Fibroblast of gingiva (primary cell): ENCODE measurements around the gene WFDC11.
"Not testable (repeated sequence)": the region's sequence is repeated elsewhere in the genome, so short reads cannot be mapped to it uniquely, and the experiment has no call there.

Experiments
- DNase-seq: peaks from one replicate; pipeline ENCODE4 v3.0.0-alpha.2; 2011; ENCODE audit warnings: low read depth

WFDC11 gene

GRCh38 chr20:45670139-45670538, at the start of gene WFDC11:
Gene WFDC11 (minus strand): TSS chr20:45670239. CDS start chr20:45650600, 19,639 bp downstream.
- DNase-seq = no peak

GRCh38 chr20:45716141-45716688, 46.2 kb upstream of the WFDC11 start:
- DNase-seq = not testable (repeated sequence)

GRCh38 chr20:45704969-45705637, 35.1 kb upstream of the WFDC11 start, which contains the start of gene WFDC10B:
Gene WFDC10B (minus strand): TSS chr20:45705019. CDS start chr20:45685992, 19,027 bp downstream.
- no peak for DNase-seq

GRCh38 chr20:45701873-45702272, 31.8 kb upstream of the WFDC11 start, which contains the start of gene WFDC13:
Gene WFDC13 (plus strand): TSS chr20:45702038. CDS start chr20:45702124, 86 bp downstream.
- DNase-seq = no peak

GRCh38 chr20:45701104-45701503, 31.1 kb upstream of the WFDC11 start:
- no peak for DNase-seq

GRCh38 chr20:45695496-45695895, 25.5 kb upstream of the WFDC11 start:
- no peak for DNase-seq

GRCh38 chr20:45693346-45693745, 23.3 kb upstream of the WFDC11 start:
- not testable (repeated sequence) for DNase-seq

- DNase-seq = no peak
These were observed 15.9 kb upstream of the WFDC11 start for GRCh38 chr20:45685896-45686295.

- no peak for DNase-seq
These were observed 9.6 kb upstream of the WFDC11 start for GRCh38 chr20:45679650-45680049.

- no peak for DNase-seq
These were observed 2.7 kb upstream of the WFDC11 start for GRCh38 chr20:45672765-45673164.

GRCh38 chr20:45657038-45657437, 13.0 kb downstream of the WFDC11 start:
- not testable (repeated sequence) for DNase-seq

- not testable (repeated sequence) for DNase-seq
These were observed 18.3 kb downstream of the WFDC11 start for GRCh38 chr20:45651726-45652125.

- no peak for DNase-seq
These were observed 20.7 kb downstream of the WFDC11 start for GRCh38 chr20:45649312-45649863.

- DNase-seq = no peak
These were observed 22.5 kb downstream of the WFDC11 start for GRCh38 chr20:45647441-45648050.

- DNase-seq = no peak
These were observed 23.2 kb downstream of the WFDC11 start for GRCh38 chr20:45646875-45647274.

- not testable (repeated sequence) for DNase-seq
These were observed 24.2 kb downstream of the WFDC11 start for GRCh38 chr20:45645869-45646268.

- DNase-seq = not testable (repeated sequence)
These were observed 29.0 kb downstream of the WFDC11 start for GRCh38 chr20:45641076-45641475.

GRCh38 chr20:45639687-45640086, 30.4 kb downstream of the WFDC11 start:
- no peak for DNase-seq

- DNase-seq = no peak
These were observed 33.5 kb downstream of the WFDC11 start for GRCh38 chr20:45636513-45636912.

- DNase-seq = no peak
These were observed 38.9 kb downstream of the WFDC11 start, which contains the start of gene WFDC9 for GRCh38 chr20:45631184-45631583. Gene WFDC9 (minus strand): TSS chr20:45631284. CDS start chr20:45610181, 21,103 bp downstream.

GRCh38 chr20:45630371-45630770, 39.7 kb downstream of the WFDC11 start:
- DNase-seq = no peak

GRCh38 chr20:45629496-45630100, 40.4 kb downstream of the WFDC11 start, which contains the start of gene WFDC10A:
Gene WFDC10A (plus strand): TSS chr20:45629739. CDS start chr20:45629814, 75 bp downstream.
- peak; percentile 22 for DNase-seq
